Activated CD4-positive, alpha-beta T cell treated with anti-CD3 and anti-CD28 coated beads, Interleukin-2, amount 10 ng/mL, durations not matched to agents 24 days and 14 days (primary cell): ENCODE measurements around the gene CTSW. TPM values are rescaled to one million over a fixed set of nuclear protein-coding genes. Genes with fewer than 3 reads are reported as not detected.
"Not testable (repeated sequence)": the region's sequence is repeated elsewhere in the genome, so short reads cannot be mapped to it uniquely, and the experiment has no call there.

ENCODE experiments used
- DNase-seq: peaks from one replicate; pipeline ENCODE4 v3.0.0; 2022
- H3K27ac Mint-ChIP-seq: one replicate; pipeline ENCODE4 v1.8.0; 2022; ENCODE audit warnings: mild to moderate bottlenecking, mixed read lengths
- H3K27me3 Mint-ChIP-seq: one replicate; pipeline ENCODE4 v1.8.0; 2022; ENCODE audit warnings: mixed read lengths
- H3K36me3 Mint-ChIP-seq: one replicate; pipeline ENCODE4 v1.8.0; 2022; ENCODE audit warnings: low read depth, mild to moderate bottlenecking, mixed read lengths
- H3K4me1 Mint-ChIP-seq: one replicate; pipeline ENCODE4 v1.8.0; 2021; ENCODE audit warnings: mixed read lengths
- H3K4me3 Mint-ChIP-seq: one replicate; pipeline ENCODE4 v1.8.0; 2022; ENCODE audit warnings: mild to moderate bottlenecking, moderate library complexity, mixed read lengths
- H3K9me3 Mint-ChIP-seq: one replicate; pipeline ENCODE4 v1.8.0; 2021; ENCODE audit warnings: mixed read lengths
- intact Hi-C: fragments of 100-400 bp; cut with micrococcal nuclease; formaldehyde crosslinking; loops from one replicate; pipeline ENCODE4 v1.15.1; 2023
- total RNA-seq: library from RNA; stranded (reverse); gene quantifications from 2 replicates; pipeline ENCODE4 v1.2.3, GENCODE V29; 2022

The CTSW gene, protein sequence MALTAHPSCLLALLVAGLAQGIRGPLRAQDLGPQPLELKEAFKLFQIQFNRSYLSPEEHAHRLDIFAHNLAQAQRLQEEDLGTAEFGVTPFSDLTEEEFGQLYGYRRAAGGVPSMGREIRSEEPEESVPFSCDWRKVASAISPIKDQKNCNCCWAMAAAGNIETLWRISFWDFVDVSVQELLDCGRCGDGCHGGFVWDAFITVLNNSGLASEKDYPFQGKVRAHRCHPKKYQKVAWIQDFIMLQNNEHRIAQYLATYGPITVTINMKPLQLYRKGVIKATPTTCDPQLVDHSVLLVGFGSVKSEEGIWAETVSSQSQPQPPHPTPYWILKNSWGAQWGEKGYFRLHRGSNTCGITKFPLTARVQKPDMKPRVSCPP
- 4.9 and 7.5 TPM in 2 replicates for total RNA-seq

DNA sequence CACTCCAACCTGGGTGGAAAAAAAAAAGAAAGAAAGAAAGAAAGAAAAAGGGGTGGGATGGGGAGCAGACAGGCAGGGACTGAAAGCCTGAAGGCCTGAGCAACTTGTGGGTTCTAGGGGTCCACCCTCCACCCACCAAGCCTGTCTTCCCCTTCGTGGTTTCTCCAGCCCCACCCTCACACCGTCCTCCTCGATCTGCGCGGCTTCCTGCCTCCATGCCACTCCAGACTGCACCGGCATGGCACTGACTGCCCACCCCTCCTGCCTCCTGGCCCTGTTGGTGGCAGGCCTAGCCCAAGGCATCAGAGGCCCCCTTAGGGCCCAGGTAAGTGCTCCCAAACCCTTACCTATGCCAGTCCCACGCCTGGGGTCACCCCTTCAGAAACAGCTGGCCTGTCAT is at the start of gene CTSW:
TSS of gene CTSW (plus strand) at position 221 of the 400 bp plus-strand sequence. CDS start at position 239, 18 bp downstream.
- intact Hi-C loops: no loop called here
- Mint-ChIP-seq H3K36me3 (peaks cover 14% of the 10 kb centered on the region), H3K27me3 (no peaks in the 10 kb centered on the region), H3K27ac (peak within 1 kb of the TSS; percentile 80), H3K4me1 (peaks cover 28% of the 10 kb centered on the region), H3K4me3 (peak within 1 kb of the TSS; percentile 66), H3K9me3 (no peaks in the 10 kb centered on the region)
- peak; percentile 78 for DNase-seq

DNA sequence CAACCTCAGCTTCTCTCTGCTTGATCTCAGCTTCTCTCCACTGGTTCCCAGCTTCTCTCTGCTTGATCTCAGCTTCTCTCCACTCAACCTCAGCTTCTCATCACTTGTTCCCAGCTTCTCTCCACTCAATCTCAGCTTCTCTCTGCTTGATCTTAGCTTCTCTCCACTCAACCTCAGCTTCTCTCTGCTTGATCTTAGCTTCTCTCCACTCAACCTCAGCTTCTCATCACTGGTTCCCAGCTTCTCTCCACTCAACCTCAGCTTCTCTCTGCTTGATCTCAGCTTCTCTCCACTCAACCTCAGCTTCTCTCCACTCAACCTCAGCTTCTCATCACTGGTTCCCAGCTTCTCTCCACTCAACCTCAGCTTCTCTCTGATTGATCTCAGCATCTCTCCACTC is 47.4 kb upstream of the CTSW start:
- H3K27ac Mint-ChIP-seq, H3K36me3 Mint-ChIP-seq, DNase-seq, H3K9me3 Mint-ChIP-seq, intact Hi-C loops: not testable (repeated sequence)
- Mint-ChIP-seq H3K4me1 (peaks cover 30% of the 10 kb centered on the region), H3K4me3 (peak overlapping the region; percentile 42), H3K27me3 (peaks cover 20% of the 10 kb centered on the region)

DNA sequence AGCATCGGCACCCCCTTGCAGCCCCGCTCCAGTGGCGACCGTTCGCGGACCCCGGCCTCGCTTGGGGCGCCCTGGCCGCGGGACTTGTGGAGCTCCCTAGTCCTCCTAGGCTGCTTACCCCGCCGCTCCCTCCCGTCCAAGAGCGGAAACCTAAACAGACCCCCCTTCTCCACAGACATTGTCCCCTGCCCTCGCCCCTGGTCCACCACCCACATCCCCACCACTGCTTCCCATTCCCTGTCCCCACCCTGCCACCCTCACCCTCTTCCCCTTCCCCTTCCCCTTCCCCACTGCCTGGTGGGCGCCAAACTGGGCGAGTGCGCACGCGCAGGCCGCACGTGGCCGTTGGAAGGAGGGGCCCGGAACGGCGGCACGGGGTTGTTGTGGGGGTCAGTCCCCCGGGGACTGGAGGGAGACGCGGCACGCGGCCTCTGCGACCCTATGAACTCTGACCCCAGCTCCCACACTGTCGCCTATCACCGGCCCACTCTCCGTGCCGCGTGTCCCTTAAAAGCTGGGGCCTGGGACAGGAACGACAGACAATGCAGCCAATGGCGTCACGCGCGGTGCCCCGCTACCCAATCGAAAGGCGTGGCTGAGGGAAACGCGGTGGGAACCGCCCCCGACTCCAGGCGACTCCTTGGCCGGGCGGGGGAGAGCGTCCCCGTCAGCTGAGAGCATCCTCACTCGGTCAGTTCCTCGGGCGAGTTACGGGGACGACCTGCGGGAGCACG is 46.2 kb upstream of the CTSW start, which contains the start of gene SNX32:
TSS of gene SNX32 (plus strand) at position 667 of the 734 bp plus-strand sequence. CDS start 103 bp downstream, outside the sequence.
- H3K4me3 Mint-ChIP-seq: no peak within 1 kb of the TSS
- H3K27me3 Mint-ChIP-seq: peaks cover 20% of the 10 kb centered on the region
- no peaks in the 10 kb centered on the region for H3K36me3 Mint-ChIP-seq
- intact Hi-C loops: loop anchor here (1.0 kb wide), 2 partner anchors 20 to 25 kb away; partner anchors contain the start of gene CFL1
- H3K4me1 Mint-ChIP-seq: peaks cover 21% of the 10 kb centered on the region
- peaks cover 9% of the 10 kb centered on the region for H3K9me3 Mint-ChIP-seq
- DNase-seq: peak; percentile 99
- H3K27ac Mint-ChIP-seq: no peak within 1 kb of the TSS

DNA sequence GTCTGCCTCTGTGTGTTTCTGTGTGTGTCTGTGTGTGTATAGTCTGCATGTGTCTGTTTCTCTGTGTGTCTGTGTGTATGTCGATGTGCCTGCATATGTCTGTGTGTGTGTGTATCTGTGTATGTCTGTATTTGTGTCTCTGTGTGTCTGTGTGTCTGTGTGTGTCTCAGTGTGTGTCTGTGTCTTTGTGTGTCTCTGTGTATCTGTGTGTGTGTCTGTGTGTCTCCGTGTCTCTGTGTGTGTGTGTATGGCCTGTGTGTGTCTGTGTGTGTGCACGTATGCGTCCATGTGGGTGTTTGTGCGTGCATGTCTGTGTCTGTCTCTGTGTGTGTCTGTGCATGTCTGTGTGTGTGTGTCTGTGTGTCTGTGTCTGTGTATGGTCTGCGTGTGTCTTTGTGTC is 45.4 kb upstream of the CTSW start:
- intact Hi-C loops: loop anchor here (1.0 kb wide), 1 partner anchor 19 kb away; no protein-coding TSS in a partner anchor
- Mint-ChIP-seq H3K27ac (no peak overlapping the region), H3K36me3 (no peaks in the 10 kb centered on the region), H3K4me3 (no peak overlapping the region), H3K4me1 (peaks cover 20% of the 10 kb centered on the region), H3K27me3 (peaks cover 18% of the 10 kb centered on the region), H3K9me3 (peaks cover 9% of the 10 kb centered on the region)
- DNase-seq: no peak

DNA sequence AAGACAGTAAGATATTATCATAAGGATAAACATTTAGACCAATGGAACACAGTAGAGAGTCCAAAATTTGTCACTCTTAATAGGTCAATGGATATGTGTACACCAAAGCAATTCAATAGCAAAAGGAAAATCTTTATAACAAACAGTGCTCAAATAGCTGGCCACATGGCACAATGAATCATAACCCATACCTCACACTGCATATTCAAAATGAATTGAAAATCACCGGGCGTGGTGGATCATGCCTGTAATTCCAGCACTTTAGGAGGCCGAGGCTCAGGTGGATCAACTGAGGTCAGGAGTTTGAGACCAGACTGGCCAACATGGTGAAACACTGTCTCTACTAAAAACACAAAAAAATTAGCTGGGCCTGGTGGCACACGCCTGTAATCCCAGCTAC is 37.5 kb upstream of the CTSW start:
- H3K4me3 Mint-ChIP-seq: no peak overlapping the region
- H3K27me3 Mint-ChIP-seq: no peaks in the 10 kb centered on the region
- H3K9me3 Mint-ChIP-seq: no peaks in the 10 kb centered on the region
- DNase-seq: no peak
- intact Hi-C loops: no loop called here
- H3K27ac Mint-ChIP-seq: no peak overlapping the region
- H3K4me1 Mint-ChIP-seq: no peaks in the 10 kb centered on the region
- H3K36me3 Mint-ChIP-seq: no peaks in the 10 kb centered on the region

DNA sequence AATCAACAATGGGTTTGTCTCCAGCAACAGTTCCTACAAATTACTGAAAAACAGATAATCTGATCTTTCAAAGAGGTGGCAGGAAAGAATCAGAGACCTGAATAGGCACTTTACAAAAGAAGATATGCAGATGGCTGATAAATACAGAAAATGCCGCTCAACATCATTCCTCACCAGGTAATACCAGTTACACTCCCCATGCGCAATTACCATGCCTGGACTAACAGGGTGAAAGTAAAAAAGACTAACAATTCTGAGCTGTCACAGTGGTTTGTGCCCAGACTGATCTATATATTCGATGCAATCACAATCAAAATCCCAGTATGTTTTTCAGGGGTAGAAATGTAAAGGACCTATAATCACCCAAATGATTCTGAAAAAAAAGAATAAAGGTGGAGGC is 35.8 kb upstream of the CTSW start:
- Mint-ChIP-seq H3K27ac (no peak overlapping the region), H3K9me3 (no peaks in the 10 kb centered on the region), H3K27me3 (no peaks in the 10 kb centered on the region), H3K36me3 (no peaks in the 10 kb centered on the region), H3K4me1 (no peaks in the 10 kb centered on the region), H3K4me3 (no peak overlapping the region)
- no peak for DNase-seq
- intact Hi-C loops: no loop called here

DNA sequence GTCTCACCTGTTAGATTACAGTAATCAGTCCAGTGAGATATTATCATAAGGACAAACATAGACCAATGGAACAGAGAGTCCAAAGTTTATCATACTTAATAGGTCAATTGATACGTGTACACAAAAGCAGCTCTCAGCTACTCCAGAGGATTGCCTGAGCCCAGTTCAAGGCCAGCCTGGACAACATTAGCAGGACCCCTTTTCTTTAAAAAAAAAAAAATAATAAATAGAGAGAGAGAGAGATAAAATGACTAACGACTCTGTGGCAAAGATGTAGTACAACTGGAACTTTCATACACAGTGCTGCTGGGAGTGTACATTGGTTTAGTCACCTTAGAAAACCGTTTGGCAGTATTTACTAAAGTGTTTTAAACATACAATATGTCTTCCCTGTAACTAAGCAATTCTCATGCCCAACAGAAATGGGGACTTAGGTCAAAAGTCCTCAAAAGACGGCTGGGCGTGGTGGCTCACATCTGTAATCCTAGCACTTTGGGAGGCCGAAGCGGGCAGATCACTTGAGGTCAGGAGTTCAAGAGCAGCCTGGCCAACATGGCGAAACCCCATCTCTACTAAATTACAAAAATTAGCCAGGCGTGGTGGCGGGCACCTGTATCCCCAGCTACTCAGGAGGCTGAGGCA is 35.3 kb upstream of the CTSW start:
- no peak overlapping the region for H3K4me3 Mint-ChIP-seq
- H3K27ac Mint-ChIP-seq: no peak overlapping the region
- H3K36me3 Mint-ChIP-seq: no peaks in the 10 kb centered on the region
- intact Hi-C loops: no loop called here
- no peaks in the 10 kb centered on the region for H3K27me3 Mint-ChIP-seq
- no peaks in the 10 kb centered on the region for H3K9me3 Mint-ChIP-seq
- H3K4me1 Mint-ChIP-seq: no peaks in the 10 kb centered on the region
- no peak for DNase-seq

DNA sequence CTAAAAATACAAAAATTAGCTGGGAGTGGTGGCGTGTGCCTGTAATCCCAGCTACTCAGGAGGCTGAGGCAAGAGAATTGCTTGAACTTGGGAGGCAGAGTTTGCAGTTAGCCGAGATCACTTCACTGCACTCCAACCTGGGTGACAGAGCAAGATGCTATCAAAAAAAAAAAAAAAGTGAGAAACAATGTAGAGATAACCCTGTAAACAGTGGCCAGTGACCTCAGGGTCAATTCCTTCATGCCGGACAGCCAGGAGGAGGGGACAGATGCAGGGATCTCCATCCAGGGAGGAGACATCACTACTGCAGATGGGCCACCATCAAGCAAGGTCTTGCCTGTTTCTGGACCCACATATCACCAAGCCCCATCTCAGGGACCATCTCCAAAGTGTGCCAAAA is 31.9 kb upstream of the CTSW start:
- Mint-ChIP-seq H3K36me3 (peaks cover 28% of the 10 kb centered on the region), H3K27me3 (no peaks in the 10 kb centered on the region), H3K4me3 (no peak overlapping the region), H3K9me3 (no peaks in the 10 kb centered on the region), H3K4me1 (no peaks in the 10 kb centered on the region), H3K27ac (no peak overlapping the region)
- intact Hi-C loops: no loop called here
- DNase-seq: no peak

DNA sequence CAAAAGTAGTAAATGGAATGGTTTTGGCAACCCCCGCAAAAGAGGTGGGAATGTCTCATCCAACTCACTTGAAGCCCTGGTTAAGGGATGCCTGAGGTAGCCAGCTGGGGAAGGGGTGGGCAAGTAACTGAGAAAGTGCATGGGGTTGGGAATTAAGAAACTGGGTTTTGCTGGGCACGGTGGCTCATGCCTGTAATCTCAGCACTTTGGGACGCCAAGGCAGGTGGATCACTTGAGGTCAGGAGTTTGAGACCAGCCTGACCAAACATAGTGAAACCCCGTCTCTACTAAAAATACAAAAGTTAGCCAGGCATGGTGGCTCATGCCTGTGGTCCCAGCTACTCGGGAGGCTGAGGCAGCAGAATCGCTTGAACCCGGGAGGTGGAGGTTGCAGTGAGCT is 30.9 kb upstream of the CTSW start:
- H3K27ac Mint-ChIP-seq, DNase-seq, intact Hi-C loops, H3K4me3 Mint-ChIP-seq, H3K9me3 Mint-ChIP-seq, H3K27me3 Mint-ChIP-seq, H3K4me1 Mint-ChIP-seq: not testable (repeated sequence)
- peaks cover 37% of the 10 kb centered on the region for H3K36me3 Mint-ChIP-seq

DNA sequence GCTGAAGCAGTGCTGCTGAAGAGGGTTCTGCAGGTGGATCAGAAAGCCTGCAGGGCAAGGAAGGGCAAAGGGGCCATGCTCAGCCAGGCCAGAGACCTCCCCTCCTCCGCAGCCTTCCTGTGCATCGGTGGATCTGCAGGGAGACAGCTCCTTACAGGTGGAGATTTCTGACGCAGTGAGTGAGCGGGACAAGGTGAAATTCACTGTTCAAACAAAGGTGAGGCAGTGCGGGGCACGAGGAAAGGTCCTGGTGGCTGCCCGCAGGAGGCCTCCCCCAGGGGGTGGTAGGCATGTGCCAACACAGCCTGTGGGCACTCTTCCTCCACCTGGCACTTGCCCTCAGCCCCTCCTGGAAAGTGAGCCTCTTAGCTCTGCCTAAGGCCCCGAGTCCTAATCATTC is 30.3 kb upstream of the CTSW start:
- DNase-seq: peak; percentile 65
- Mint-ChIP-seq H3K36me3 (peaks cover 44% of the 10 kb centered on the region), H3K27ac (no peak overlapping the region), H3K4me1 (peaks cover 9% of the 10 kb centered on the region), H3K9me3 (no peaks in the 10 kb centered on the region), H3K4me3 (no peak overlapping the region), H3K27me3 (no peaks in the 10 kb centered on the region)
- intact Hi-C loops: no loop called here

DNA sequence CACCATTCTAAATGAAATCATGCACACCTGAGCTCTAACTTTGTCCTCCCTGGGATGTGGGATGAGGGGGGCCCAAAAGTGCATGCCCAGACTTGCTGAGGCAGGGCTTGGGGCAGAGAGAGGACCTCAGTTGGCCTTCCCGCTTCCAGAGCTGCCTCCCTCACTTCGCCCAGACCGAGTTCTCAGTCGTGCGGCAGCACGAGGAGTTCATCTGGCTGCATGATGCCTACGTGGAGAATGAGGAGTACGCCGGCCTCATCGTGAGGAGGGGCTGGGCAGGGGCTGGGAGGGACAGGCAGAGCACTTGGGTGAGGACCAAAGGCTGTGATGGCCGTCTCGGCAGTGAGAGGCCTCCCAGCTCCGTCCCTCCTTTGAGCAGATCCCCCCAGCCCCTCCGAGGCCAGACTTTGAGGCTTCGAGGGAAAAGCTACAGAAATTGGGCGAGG is 29.8 kb upstream of the CTSW start:
- Mint-ChIP-seq H3K4me3 (no peak overlapping the region), H3K4me1 (peaks cover 12% of the 10 kb centered on the region), H3K27me3 (no peaks in the 10 kb centered on the region), H3K9me3 (no peaks in the 10 kb centered on the region), H3K27ac (no peak overlapping the region), H3K36me3 (peaks cover 48% of the 10 kb centered on the region)
- peak; percentile 63 for DNase-seq
- intact Hi-C loops: no loop called here

DNA sequence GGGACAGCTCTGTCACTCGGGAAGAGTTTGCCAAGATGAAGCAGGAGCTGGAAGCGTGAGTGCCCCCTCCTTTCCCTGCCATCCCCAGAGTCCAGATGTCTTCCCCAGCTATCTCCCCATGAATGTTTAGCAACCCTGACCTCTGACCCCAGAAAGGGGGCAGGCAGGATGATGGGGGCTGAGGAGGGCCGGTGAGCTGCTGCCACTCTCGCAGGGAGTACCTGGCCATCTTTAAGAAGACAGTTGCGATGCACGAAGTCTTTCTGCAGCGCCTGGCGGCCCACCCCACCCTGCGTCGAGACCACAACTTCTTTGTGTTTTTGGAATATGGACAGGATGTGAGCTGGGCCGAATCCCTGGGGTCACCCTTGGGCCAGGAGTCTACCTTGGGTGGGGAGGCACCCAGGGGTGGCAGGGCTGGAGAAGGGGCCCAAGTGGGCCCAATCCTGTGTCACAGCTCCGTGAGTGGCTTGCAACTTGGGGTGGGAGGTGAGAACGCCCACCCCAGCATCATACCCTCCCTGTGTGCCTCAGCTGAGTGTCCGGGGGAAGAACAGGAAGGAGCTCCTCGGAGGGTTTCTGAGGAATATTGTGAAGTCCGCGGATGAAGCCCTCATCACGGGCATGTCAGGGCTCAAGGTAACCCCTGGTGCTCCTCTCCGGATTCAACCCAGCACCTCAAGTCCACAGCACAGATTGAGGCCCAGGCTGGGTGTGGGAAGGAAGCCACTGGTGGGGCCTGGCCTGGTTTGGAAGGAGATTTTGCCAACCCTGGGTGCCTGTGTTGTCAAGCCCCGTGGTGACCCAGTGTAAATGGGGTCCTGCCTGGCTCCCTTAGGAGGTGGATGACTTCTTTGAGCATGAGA is 29.2 kb upstream of the CTSW start:
- Mint-ChIP-seq H3K4me3 (no peak overlapping the region), H3K9me3 (no peaks in the 10 kb centered on the region), H3K36me3 (peaks cover 53% of the 10 kb centered on the region), H3K27me3 (no peaks in the 10 kb centered on the region), H3K4me1 (peaks cover 16% of the 10 kb centered on the region), H3K27ac (no peak overlapping the region)
- intact Hi-C loops: no loop called here
- DNase-seq: peak; percentile 64

DNA sequence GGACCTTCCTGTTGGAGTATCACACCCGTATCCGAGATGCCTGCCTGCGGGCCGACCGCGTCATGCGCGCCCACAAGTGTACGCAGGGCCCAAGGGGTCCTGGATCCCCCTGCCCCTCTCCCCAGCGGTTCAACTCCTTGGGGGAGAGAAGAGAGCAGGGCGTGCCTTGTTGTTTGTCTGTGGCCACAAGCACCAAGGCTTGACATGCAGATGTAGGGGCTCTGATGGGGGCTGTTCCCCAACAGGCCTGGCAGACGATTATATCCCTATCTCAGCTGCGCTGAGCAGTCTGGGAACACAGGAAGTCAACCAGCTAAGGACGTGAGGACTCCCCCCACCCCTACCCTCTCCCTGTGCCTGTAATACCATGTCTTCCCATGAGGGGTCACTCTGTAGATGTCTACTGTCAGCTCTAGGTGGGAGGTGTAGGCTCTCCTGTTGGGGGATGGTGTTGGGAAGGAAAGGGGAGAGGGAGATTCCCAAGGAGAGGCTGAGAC is 28.5 kb upstream of the CTSW start:
- DNase-seq: peak; percentile 73
- no peak overlapping the region for H3K4me3 Mint-ChIP-seq

More for the DNA sequence above, 28.5 kb upstream of the CTSW start:
- Mint-ChIP-seq H3K9me3 (no peaks in the 10 kb centered on the region), H3K36me3 (peaks cover 60% of the 10 kb centered on the region), H3K4me1 (peaks cover 22% of the 10 kb centered on the region), H3K27ac (no peak overlapping the region), H3K27me3 (no peaks in the 10 kb centered on the region)
- intact Hi-C loops: no loop called here
